Heart left ventricle (tissue), 13 donors: Measurements from ENCODE around the gene CCDC192.

Experiments used
- POLR2A ChIP-seq, 2 donors: fragments of 450-650 bp; IDR thresholded peaks; one replicate each; pipeline ENCODE4 v1.6.1; 2017; ENCODE audit warnings: antibody characterized with exemption in 2 of 2, mild to moderate bottlenecking in 2 of 2, moderate library complexity in 2 of 2
- TF ChIP-seq, protein P1 (sequence below), 12 donors: fragments of 200-600 bp; sonication (generic) in 4 of 12; IDR thresholded peaks; one replicate each; pipeline versions ENCODE4 v1.5.0 to v1.8.0; 2018 to 2022; ENCODE audit warnings: antibody characterized with exemption in 12 of 12, mild to moderate bottlenecking in 5 of 12
- donor health status: ischemic (EF 13 %, LVEDD 7.1; RV severe dilation, severe dysfunction).
- donor health status: DM: no; HTN: yes; CAD: no.
- donor health status: DM: no; HTN: no; CAD: no.
- donor health status: ischemic (EF 25% LVEDD 6.9; RV normal size, moderate dysfunction).
- donor health status: ischemic (EF 25% LVEDD 5.7; RV mildly dilated, moderate dysfunction).
- donor health status: ischemic (EF 35%, LVEDD 5.7; RV mildly dilated, moderate dysfunction).
- donor health status: nonischemic (EF 11% LVEDD 7.7; RV severe dilation, severe dysfunction).
- donor health status: DM: yes; HTN: yes; CAD: no.
- donor health status: PGD.
- donor health status: ischemic (EF 29% LVEDD 5.4; RV normal size, mild dysfunction).
- donor health status: nonischemic (EF 23%, LVEDD 6.1; RV moderate dilation, normal function).

DNA sequence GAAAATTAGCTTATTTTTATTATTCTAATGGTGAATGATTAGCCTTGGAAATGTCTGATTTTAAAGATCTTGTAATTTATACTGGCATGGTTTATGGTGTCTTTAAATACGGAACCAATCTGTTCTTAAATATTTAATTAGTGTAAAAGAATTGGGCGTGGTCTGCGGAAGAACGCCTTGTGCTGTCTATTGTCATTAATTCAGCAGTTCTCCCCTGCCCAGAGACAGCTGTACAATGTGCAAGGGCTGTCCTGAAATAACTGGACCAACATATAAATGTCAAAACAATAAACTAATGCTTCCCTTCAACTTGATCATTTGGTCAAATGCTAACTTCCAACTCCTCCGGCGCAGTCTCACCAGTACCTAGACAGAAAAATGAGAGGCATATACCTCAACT is 124.3 kb downstream of the CCDC192 start:
- TF ChIP-seq, protein P1, sequence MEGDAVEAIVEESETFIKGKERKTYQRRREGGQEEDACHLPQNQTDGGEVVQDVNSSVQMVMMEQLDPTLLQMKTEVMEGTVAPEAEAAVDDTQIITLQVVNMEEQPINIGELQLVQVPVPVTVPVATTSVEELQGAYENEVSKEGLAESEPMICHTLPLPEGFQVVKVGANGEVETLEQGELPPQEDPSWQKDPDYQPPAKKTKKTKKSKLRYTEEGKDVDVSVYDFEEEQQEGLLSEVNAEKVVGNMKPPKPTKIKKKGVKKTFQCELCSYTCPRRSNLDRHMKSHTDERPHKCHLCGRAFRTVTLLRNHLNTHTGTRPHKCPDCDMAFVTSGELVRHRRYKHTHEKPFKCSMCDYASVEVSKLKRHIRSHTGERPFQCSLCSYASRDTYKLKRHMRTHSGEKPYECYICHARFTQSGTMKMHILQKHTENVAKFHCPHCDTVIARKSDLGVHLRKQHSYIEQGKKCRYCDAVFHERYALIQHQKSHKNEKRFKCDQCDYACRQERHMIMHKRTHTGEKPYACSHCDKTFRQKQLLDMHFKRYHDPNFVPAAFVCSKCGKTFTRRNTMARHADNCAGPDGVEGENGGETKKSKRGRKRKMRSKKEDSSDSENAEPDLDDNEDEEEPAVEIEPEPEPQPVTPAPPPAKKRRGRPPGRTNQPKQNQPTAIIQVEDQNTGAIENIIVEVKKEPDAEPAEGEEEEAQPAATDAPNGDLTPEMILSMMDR (IDR thresholded peaks at IDR 0.05), result no peak
- no peak for TF ChIP-seq POLR2A (IDR thresholded peaks at IDR 0.05)
